ENCODE results near the gene SSR4.

DNA sequence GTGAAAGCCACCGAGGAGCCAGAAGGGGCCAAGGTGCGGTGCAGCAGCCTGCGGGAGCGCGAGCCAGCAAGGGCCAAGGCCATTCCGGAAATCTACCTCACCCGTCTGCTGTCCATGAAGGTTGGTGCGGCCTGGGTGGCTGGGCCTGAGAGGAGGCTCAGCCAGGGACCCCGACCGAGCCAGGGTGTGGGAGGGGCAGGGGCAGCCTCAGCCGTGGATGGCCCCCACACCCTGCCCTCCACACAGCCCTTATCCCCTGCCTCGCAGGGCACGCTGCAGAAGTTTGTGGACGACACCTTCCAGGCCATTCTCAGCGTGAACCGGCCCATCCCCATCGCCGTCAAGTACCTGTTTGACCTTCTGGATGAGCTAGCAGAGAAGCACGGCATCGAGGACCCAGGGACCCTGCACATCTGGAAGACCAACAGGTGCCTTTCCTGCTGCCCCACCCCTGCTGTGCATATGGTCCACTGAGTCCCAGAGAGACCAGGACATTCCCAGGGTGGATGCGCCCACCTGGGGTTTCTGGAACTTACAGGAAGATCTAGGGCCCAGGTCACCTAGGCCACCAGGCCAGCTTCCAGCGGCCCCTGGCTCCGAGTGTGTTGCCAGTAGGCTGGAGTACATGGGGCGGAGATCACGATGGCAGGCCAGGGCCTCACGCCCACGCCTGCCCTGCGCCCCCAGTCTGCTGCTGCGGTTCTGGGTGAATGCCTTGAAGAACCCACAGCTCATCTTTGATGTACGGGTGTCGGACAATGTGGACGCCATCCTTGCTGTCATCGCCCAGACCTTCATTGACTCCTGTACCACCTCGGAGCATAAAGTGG lies 17.0 kb upstream of the SSR4 start:
- TF ChIP-seq, protein P1, sequence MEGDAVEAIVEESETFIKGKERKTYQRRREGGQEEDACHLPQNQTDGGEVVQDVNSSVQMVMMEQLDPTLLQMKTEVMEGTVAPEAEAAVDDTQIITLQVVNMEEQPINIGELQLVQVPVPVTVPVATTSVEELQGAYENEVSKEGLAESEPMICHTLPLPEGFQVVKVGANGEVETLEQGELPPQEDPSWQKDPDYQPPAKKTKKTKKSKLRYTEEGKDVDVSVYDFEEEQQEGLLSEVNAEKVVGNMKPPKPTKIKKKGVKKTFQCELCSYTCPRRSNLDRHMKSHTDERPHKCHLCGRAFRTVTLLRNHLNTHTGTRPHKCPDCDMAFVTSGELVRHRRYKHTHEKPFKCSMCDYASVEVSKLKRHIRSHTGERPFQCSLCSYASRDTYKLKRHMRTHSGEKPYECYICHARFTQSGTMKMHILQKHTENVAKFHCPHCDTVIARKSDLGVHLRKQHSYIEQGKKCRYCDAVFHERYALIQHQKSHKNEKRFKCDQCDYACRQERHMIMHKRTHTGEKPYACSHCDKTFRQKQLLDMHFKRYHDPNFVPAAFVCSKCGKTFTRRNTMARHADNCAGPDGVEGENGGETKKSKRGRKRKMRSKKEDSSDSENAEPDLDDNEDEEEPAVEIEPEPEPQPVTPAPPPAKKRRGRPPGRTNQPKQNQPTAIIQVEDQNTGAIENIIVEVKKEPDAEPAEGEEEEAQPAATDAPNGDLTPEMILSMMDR (conservative IDR thresholded peaks at IDR 0.05; ENCODE audit: low read depth, low read length): no peak
- no peak for TF ChIP-seq EZH2 (IDR thresholded peaks at IDR 0.05; ENCODE audit: low read length, unreplicated experiment)
- TF ChIP-seq EZH2phosphoT487 (IDR thresholded peaks at IDR 0.05; ENCODE audit: borderline replicate concordance, low read length): no peak
